Right ventricle myocardium superior (tissue), 1 donor: ENCODE results near the gene OR2T10. TPM values are rescaled to one million over a fixed set of nuclear protein-coding genes. Genes with fewer than 3 reads are reported as not detected.

Experiments used
- total RNA-seq: library from RNA; stranded (reverse); fragmentation: NEBNext Ultra II Directional; extraction: Animal tissue kit (Norgen Biotek cat#: 25700); gene quantifications from one replicate; pipeline ENCODE4 v1.2.1, GENCODE V29; 2021
- donor health status: DM: no; HTN: yes; CAD: no; lungs with severe emphysema.

The OR2T10 gene
- total RNA-seq, 1 donor from 2014 or later: not detected

Other genes with a start within 250 kb of the OR2T10 start
- not detected for gene OR14C36, start 248.9 kb downstream of the OR2T10 start, total RNA-seq
- gene OR2T4, start 236.0 kb downstream of the OR2T10 start, total RNA-seq: not detected
- gene OR2T6, start 222.0 kb downstream of the OR2T10 start, total RNA-seq: not detected
- gene OR2T1, start 194.7 kb downstream of the OR2T10 start, total RNA-seq: not detected
- gene OR2T2, start 152.1 kb downstream of the OR2T10 start, total RNA-seq: not detected
- gene OR2T3, start 124.3 kb downstream of the OR2T10 start, total RNA-seq: not detected
- not detected for gene OR2T5, start 109.1 kb downstream of the OR2T10 start, total RNA-seq
- not detected for gene OR2G6, start 89.6 kb downstream of the OR2T10 start, total RNA-seq
- not detected for gene OR2T29, start 34.9 kb downstream of the OR2T10 start, total RNA-seq
- not detected for gene OR2T34, start 22.9 kb downstream of the OR2T10 start, total RNA-seq
- not detected for gene OR2T11, start 37.4 kb upstream of the OR2T10 start, total RNA-seq
- gene OR2T35, start 47.6 kb upstream of the OR2T10 start, total RNA-seq: not detected
- gene OR2T27, start 57.8 kb upstream of the OR2T10 start, total RNA-seq: not detected
- gene OR14I1, start 105.1 kb upstream of the OR2T10 start, total RNA-seq: not detected
- not detected for gene LYPD8, start 158.1 kb upstream of the OR2T10 start, total RNA-seq
- gene SH3BP5L, start 228.2 kb upstream of the OR2T10 start, total RNA-seq: 19.8 TPM
- 41.7 TPM for gene ZNF672, start 240.5 kb upstream of the OR2T10 start, total RNA-seq